Renal cortex interstitium (tissue), 11 donors: ENCODE results near the gene CLSTN2. TPM values are rescaled to one million over a fixed set of nuclear protein-coding genes. Genes with fewer than 3 reads are reported as not detected.

Source experiments
- DNase-seq, 11 donors: peaks; one replicate each; pipeline ENCODE4 v3.0.0-alpha.2; 2013; ENCODE audit warnings: low read depth in 9 of 11, low spot score in 4 of 11; ENCODE audit errors: extremely low read depth in 1 of 11
- polyA plus RNA-seq, 3 donors: library from polyadenylated mRNA; unstranded; fragments of 120-200 nt; gene quantifications; one replicate each; pipeline ENCODE4 v1.2.1, GENCODE V29; 2013; ENCODE audit not compliant: insufficient read length in 3 of 3

The CLSTN2 gene
- polyA plus RNA-seq, 3 donors = 1.3 to 2.6 (median 1.9) TPM

DNA sequence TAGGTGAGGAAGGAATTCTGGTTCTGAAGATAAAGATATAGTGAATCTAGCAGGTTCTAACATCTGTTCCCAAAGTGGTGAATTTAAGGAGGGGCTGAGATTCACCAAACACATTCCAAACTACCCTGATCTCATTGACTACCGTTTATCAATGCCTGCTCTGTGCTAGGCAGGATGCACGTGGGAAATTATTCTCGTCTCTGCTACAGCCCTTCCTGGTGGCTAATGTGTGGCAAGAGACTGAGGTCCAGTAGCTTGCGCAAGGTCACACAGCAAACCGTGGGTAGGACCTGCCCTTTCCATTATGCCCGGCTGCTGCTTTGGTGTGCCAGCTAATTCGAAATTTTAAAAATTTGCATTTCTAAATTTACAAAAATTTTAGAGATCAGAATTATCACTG lies 533.4 kb downstream of the CLSTN2 start:
- no peak for DNase-seq

DNA sequence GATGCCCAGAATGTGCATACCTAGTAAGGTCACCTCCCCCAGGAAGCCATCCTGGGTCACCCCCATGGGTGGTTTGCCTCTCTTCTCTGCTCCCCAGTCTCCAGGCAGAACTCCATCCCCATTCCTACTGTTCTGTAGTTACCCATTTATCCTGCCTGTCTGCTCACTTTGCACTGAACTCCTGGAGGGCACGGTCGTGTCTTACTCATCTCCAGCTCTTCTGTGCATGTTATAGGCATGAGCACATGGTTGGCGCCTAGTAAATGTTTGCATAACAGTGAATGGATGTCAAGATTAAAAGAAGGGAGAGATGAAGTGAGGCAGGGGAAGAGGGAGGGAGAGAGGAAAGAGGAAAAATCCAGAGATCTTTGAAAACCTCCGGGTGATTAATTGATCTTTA lies 534.5 kb downstream of the CLSTN2 start:
- DNase-seq = no peak

DNA sequence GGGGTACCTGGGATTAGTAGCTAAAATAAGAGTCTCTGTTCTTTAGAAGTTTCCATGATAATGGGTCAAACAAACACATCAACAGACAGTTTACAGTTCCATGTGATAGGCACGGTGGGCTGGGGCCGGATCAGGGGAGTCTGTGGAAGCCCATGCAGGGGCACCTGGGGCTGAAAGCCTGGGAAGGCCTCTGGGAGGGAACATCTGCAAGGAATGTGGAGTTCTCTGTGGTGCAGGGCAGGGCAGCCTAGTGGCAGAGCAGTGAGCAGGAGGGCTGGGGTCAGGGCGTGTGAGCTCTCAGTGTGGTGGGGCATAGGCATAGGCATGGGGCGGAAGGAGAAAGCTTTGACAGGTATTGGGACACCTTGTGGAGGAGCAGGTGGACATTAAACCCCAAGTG lies 535.2 kb downstream of the CLSTN2 start:
- no peak for DNase-seq

DNA sequence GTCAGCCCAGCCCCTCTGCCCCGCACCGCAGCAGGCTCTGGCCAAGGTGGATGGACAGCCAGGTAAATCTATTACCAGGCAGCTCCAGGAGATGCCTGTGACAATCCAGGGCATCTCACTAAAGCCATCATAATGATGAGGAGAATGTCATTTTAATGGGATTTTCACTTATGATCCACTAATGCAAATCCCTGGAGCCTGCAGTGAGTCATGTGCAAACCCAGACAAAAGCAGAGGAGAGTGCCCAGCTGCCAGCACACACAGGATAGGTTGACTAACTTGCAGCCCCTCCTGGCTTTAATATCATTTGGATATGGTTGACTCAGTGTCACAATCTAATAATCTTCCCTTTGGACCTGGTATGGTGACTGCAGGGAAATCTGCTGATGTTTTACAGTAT lies 536.0 kb downstream of the CLSTN2 start:
- DNase-seq = no peak

DNA sequence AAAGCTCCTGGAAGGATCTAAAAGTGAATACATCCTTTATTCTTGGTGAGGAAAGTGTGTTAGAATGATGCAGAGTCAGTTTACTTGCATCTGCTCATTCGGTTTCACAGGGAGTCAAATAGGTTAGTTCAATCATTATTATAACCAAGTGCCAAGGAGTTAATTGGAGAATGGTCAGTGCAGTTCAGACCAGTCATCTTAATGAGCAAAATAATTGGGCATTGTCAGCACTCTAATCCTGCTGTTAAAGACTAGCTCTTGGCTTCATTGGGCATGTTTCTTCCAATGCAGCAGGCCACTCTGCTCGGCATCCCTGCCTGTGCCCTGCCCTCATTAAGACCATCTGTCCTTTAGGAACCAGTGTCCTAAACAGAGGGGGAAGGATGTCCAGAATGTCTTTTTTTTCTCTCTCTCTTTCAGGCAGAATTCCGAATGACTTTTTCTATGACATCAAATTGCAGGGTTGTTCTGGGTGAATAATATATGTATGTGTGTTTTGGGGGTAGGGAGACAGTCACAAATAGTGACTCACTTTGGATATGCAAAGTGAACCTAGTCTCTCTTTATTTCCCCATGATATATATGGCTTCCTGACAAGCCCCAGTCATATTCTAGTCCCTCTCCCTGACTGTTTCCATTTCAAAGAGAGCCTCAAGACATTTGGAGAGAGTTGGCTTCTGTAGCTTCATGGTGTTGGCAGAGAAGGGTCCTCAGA lies 537.5 kb downstream of the CLSTN2 start:
- no peak for DNase-seq

DNA sequence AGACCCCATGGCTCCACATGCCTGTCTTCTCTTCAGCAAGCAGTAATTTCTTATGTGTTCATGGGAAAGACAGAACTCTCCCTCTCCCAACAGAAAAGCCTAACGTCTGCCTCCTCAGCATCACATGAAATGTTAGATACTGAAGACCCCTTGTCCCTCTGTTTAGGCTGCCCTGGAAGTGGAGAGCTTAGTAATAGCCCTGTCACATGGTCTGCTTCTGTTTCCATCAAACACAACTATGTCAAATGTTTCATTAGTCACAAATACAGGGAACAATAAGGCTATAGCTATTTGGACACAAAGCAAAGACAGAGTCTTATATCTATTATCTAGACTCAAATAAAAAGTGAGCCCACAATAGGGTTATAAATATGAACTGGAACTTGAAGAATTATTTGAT lies 552.6 kb downstream of the CLSTN2 start:
- DNase-seq = no peak

DNA sequence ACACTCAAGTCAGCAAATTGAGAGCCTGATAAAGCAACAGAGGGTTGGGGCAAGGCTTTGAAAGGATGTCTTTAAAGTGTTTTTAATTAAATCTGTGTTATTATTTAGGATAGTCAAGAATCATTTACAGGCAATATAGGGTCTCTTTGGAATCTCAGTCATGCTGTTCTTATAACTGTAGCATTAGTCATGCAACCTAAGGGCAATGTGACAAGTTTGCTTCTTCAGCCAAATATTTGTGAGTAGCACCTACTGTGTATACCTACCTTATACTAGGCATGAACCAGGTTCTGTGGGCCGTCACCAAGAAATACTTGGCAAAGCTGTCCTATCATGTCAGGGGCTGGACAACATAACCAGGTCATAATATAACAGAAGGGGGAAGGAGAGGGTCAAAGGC lies 558.3 kb downstream of the CLSTN2 start:
- no peak for DNase-seq

DNA sequence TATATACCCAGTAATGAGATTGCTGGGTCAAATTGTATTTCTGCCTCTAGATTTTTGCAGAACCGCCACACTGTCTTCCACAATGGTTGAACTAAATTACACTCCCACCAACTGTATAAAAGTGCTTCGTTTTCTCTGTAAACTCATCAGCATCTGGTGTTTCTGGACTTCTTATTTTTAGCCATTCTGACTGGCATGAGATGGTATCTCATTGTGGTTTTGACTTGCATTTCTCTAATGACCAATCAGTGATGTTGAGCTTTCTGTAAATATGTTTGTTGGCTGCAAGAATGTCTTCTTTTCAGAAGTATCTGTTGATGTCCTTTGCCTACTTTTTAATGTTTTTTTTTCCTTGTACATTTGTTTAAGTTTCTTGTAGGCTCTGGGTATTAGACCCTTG lies 560.0 kb downstream of the CLSTN2 start:
- DNase-seq = no peak

DNA sequence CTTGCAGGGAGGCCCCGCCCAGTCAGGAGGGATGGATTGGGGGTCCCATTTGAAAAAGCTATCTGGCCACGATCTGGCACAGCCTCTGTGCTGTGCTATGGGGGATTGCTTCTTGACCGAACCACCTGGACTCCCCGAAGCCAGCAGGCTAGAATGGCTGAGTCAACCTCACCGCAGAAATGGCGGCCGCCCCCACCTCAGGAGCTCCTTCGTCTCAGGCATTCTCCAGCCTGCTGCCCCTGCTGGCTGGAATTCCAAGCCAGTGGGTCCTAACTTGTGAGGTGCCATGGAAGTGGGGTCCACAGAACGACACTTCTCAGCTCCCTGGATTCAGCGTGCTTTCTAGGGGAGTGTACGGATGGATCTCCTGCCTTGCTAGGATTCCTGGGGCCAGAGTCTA lies 562.3 kb downstream of the CLSTN2 start:
- DNase-seq = no peak

DNA sequence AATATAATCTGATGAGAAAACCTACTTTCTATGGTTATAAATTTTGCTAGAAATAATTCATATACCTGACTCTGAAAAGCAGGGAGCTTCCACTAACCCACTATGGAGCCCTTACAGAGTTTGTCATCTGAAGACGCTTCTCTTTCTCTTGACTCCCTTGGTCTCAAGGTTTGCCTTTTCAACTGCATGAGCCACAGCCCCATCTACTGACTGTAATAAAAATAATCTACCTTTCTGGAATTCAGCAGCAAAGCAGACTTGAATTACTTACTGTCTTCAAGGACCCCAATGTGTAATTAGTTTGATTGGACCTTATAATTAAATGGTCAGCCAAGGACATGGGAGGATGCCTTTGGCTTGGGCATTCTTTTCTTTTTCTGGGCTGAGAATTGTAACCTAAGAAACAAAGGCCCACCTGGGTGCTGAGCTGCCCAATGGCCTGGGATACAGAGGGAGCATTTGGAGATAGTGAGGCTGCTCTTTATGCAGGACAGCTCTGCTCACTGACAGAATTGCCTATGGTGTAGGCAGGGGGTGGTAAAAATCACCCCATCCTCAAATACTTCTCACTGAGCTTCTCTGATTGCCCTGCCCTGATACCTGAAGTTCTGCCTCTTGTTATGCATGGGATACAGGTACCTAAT lies 564.3 kb downstream of the CLSTN2 start:
- DNase-seq = peak in 5 of 11 donors; percentile 7 to 27 (median 13)

DNA sequence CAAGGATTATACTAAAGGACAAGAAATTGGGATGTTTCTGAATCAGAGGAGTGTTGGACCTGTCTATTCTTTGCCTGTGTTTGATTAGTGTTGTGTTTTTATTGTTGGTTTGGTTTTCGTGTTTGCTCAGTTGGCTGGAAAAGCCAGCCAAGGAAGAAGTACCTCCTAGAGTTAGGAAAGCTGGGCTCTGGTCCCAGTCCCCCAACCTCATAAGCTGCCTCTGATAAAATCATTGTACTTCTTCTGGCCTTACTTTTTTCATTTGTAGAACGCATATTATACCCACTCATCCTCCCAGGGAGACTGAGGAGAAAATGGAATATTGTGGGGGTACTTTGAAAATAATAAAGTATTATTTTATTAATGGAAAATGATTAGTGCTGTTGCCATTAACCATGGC lies 565.5 kb downstream of the CLSTN2 start:
- DNase-seq = no peak

DNA sequence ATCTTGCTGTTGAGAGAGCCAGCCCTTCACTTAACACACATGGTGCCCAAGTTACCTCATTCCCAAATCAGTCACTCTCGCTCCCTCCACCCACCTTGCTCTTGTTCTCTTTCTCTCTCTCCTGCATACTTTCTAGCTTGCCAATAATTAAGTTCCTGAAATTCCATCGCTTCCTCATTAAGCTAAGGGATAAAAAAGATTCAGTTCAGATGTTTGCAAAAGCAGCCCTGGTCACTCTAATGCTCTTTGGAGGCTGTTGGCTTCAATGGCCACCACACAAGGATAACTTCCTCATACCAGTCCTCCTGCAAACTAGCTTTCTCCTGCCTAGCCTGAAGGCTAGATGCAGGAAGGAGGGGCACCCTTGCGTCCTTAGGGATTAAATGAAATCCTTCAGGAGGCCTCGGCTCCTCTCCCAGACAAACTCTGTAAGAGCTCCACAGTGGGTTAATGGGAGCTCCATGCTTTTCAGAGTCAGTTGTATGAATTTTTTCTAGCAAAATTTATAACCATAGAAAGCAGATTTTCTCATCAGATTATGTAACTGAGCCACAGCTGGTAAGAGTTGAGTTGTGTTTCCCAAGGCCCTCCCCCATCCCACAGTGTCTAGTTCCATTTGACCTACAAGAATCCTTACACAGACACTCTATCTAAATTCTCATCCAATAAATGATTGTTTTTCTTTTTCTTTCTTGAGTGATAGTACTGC lies 566.2 kb downstream of the CLSTN2 start:
- peak in 4 of 11 donors; percentile 1 to 15 (median 6) for DNase-seq

DNA sequence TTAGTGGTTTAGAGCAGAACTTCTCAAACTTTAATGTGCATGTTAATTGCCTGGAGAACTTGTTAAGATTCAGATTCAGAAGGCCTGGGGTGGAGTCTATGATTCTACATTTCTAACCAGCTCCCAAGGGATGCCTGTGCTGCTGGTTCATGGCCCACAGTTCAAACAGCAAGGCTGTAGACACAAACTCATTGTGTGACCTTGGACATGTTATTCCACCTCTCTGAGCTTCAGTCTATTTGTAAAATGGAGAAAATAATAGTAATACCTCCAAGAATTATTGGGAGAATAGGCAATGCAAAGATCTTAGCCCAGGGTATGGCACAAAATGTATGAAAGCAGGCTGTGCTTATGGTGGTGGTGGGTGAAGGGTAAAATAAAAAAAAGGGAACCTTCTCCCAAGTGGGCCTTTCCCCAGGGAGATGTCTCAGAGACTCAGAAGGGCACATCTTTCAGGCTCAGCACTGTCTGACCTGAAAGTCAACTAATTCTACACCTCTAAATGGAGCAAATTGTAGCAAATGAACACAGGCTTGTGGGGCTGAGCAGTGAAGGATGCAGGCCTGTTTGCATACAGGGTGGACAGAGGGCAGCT lies 566.9 kb downstream of the CLSTN2 start:
- DNase-seq = no peak

DNA sequence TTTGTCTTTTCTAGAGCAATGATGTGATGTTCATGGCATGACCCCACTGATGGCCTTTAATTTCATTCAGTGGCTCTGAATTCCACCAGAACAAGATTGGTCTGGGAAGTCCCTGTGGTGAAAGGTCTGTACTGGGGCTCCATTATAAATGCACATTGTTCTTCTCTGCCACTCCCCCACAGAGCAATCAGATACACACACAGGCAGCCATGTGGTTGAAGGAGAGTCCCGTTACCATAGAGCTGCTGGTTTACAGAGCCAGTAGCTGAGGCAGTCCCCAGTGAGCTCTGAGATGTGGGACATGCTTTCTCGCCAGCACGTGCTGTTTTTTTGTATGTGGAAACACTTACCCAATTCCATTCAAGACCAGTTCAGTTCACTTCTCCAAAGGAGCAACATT lies 570.2 kb downstream of the CLSTN2 start:
- DNase-seq = peak in 2 of 11 donors; percentile 22 to 37

DNA sequence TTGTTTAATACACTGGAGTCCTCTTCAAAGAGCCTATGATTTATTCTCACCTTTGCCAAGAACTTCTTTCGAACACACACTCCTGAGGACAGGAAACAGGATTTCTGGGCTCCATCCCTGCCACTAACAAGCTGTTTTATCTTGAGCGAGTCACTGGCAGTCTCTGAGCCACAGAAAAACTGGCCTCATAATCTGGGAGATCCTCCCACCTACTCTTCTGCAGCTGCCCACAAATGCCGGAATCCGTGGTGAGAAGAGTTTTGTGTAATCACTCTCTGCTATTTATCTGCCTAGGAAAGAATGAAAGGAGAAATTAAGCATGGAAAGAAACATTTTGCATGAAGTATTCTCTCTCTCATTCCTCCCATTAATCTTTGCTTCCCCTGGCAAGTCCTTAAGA lies 570.9 kb downstream of the CLSTN2 start:
- no peak for DNase-seq

DNA sequence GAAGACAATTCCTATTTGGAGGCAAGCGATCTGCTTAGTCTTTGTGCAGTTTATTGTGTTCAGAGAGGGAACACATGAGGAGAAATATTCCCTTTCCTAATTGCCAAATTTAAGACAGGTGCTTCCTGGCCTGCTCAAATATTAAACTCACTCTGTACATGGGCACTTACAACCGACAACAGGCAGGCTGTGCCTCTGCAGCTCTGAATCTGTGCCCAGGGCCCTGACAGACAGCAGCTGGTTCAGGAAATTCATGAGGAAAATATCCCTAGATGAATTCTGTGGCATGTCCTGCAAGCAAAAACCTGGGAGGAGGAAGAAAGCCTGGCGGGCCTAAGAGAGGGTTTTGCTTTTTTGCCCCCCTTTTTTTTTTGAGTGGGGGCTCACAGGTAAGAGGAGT lies 573.6 kb downstream of the CLSTN2 start:
- no peak for DNase-seq

DNA sequence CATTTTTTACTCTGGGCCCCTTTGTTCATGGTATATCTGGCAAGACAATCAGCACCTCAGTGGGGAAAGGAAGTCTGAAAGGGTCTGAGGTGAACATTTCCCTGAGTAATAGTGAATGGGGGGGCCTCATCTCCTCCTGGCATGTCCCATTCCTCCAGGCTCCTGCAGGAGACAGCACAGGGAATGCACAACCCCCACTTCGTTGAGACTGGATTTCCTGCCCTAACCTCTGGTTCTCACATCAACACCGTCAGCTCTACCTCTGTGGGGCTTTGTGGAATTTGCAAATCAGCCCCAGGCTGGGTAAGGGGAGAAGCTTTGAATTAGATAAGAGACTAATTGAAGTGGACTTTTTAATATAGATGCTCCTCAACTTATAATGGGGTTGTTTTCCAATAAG lies 574.5 kb downstream of the CLSTN2 start:
- DNase-seq = no peak

DNA sequence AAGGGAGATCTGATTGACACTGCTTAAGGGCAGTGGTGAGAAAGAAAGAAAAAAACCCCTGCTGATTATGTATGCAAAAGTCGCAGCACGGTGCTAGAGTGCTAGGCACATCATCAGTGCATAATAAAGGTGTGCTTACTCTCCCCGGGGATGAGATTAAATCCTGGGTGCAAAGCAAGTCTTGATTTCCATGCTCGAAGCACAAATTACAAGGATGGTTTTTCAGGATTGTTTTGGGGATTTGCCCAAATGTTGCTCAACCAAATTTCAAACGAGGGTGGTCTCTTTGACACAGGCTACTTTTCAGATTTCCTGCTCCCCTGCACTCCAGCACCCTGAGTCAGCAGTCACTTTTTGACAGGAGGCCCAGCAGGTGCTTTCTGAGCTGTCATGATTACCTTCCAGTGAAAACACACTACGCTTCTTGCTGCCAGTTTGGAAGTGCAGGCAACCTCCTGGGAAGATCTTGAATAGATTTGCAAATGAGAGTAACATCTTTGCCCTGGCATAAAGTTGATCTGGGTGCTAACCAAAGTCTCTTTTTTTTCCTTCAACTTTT lies 575.4 kb downstream of the CLSTN2 start:
- no peak for DNase-seq

DNA sequence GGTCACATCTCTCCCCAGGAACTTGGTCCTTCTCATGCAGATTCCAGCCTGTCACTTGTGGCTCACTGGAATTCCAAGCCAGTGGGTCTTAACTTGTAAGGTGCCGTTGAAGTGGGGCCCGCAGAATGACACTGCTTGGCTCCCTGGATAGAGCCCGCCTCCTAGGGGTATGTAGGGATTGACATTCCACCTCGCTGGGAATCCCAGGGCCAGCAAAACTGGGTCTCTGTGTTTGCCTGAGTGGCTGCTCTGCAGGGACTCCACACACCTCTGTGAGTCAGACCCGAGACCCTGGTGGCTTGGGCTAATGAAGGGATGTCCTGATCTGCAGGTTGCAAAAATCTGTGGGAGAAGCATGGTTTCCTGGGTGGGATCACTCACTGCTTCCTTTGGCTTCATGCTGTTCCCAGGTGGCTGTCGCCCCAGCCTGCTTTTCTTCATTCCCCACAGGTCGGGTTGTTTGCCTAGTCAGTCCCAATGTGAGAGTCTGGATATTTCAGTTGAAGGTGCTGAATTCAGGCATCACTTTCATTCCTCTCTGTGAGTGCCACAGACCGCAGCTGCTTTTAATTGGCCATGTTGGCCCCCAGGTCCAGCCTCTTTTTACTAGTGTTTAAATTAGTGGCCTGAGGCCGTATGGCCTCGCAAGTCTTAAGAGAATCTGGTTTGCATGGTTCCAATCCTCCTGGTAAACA lies 586.9 kb downstream of the CLSTN2 start:
- no peak for DNase-seq
